Suppressor macrophage treated with lipopolysaccharide for 4 hours (primary cell): ENCODE results near the gene MT1A.
A peak's percentile ranks its signal among the peaks of the same experiment; 100 is the strongest.
"Not testable (repeated sequence)": the region's sequence is repeated elsewhere in the genome, so short reads cannot be mapped to it uniquely, and the experiment has no call there.

Experiments
- DNase-seq: peaks from one replicate; pipeline ENCODE4 v3.0.0-alpha.2; 2020

Gene MT1A

GRCh38 chr16:56610609-56611111 lies 27.8 kb upstream of the MT1A start:
- DNase-seq: no peak

GRCh38 chr16:56611281-56611833 lies 27.1 kb upstream of the MT1A start:
- DNase-seq: peak; percentile 71

DNA sequence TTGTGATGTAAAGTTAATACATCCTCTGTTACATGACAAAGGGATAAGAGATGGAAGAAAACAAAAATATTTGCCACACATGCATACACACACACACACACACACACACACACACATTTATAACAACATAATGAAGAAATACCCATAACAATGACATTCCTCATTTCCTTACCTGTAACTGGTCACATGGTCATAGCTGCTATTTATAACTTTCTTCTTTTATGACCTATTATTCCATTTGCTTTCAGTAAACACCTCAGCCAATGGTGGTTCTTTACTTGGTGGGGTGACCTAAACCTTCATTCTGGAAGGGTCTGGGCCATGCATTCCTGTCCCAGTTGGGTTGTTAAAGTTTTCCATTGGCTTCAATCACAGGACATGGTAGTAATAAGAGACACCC lies 24.8 kb upstream of the MT1A start:
- no peak for DNase-seq

- DNase-seq: no peak
Observed at GRCh38 chr16:56614549-56614991, 23.9 kb upstream of the MT1A start.

GRCh38 chr16:56615353-56615752 lies 23.1 kb upstream of the MT1A start:
- no peak for DNase-seq

DNA sequence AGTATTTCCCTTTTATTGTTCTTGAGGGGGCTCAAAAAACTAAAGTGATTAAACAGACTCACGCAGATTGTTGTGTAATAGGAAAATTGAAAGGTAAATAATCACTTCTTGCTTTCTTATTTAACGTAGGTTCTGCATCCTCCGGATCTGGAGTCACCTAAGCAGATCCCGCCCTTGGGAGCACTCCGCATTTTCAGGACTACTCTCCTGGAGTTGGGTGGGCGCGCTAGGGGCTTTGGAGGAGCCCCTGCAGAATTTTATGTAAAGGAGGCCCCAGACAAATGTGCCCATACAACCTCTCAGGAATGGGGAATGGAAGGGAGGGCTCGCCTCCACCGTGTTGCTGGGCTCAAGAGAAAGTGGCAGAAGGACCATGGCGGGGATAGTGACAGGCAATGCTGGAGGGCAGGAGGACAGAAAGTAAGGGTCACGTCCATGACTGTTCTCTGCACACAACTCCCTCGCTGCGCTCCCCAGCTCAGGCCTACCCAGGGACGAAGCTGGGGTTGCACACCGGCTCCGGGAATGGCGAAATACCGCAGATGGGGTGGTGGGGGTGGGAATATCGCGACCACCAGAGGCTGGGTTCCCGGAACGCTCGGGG lies 21.8 kb upstream of the MT1A start:
- no peak for DNase-seq

DNA sequence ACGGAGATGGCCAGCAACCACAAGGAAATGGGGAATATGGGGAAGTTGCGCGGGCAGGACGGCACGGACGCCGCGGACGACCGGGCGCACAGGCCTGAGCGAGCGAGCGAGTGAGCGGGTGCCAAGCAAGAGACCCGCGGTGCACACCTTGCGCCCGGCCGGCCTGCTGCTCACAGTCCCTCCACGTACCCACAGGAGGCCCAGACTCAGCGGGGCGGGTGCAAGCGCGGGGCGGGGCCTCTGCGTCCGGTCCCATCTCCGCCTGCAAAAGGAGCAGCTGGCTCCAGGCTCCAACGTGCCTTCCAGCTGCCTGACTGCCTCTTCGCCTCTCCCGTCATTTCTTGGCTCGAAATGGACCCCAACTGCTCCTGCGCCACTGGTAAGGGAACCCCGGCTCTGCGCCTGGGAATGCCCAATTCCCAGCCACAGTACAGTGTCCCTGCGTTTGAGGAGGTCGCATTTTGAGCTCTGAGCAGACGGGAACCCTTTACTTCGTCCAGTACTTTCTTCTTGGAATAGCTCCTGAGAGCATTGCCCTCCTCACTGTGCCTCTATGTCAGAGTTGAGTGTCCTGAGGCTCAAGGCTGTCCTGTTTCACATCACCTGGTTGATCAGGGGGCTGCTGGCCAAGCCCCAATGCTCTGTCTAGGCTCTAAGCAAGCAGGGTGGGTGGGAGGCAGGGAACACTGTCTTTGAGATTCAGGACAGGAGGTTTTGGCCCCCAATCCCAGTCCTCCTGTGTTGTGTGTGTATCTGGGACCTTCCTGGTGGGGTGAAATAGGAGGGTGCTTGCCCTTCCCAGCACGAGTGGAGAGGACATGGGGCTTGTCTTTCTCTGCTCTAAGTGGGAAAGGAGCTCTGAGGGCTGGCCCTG lies 21.0 kb upstream of the MT1A start:
- DNase-seq: peak; percentile 39

- no peak for DNase-seq
Observed at GRCh38 chr16:56618138-56618537, 20.3 kb upstream of the MT1A start.

GRCh38 chr16:56620339-56620897 lies 18.0 kb upstream of the MT1A start:
- DNase-seq: no peak

DNA sequence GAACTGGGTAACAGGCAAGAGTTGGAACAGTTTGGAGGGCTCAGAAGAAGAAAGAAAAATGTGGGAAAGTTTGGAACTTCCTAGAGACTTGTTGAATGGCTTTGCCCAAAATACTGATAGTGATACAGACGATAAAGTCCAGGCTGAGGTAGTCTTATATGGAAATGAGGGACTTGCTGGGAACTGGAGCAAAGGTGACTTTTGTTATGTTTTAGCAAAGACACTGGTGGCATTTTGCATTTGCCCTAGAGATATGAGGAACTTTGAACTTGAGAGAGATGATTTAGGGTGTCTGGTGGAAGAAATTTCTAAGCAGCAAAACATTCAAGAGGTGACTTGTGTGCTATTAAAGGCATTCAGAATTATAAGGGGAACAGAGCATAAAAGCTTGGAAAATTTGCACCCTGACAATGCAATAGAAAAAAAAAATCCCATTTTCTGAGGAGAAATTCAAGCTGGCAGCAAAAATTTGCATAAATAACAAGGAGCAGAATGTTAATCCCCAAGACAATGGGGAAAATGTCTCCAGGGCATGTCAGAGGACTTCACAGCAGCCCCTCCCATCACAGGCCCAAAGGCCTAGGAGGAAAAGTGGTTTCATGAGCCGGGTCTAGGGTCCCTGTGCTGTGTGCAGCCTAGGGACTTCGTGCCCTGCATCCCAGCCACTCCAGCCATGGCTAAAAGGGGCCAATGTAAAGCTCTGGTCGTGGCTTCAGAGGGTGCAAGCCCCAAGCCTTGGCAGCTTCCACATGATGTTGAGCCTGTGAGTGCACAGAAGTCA lies 16.6 kb upstream of the MT1A start:
- not testable (repeated sequence) for DNase-seq

- DNase-seq: not testable (repeated sequence)
Observed at GRCh38 chr16:56623184-56623583, 15.3 kb upstream of the MT1A start.

DNA sequence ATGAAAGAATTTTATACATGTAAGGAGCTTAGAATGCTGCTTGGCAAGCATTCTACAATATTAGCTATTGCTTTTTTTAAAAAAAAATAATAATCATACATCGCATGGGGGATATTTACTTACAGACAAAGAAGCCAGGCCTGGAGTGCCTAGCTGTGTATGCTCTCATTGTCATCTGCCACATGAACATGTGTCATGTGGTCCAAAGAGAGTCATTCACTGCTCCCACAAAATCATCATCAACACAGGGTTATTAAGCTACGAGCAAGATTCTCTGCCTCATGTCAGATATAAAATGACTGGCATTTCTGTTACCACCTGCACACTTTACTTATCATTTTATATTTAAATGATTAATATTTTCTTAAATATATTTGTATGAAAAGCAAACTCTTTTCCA lies 14.8 kb upstream of the MT1A start:
- no peak for DNase-seq

- peak; percentile 87 for DNase-seq
Observed at GRCh38 chr16:56625140-56625942, 13.1 kb upstream of the MT1A start, which contains the start of gene MT1E. MT1E (plus strand) TSS chr16:56625781; CDS start chr16:56625852, 71 bp downstream.

DNA sequence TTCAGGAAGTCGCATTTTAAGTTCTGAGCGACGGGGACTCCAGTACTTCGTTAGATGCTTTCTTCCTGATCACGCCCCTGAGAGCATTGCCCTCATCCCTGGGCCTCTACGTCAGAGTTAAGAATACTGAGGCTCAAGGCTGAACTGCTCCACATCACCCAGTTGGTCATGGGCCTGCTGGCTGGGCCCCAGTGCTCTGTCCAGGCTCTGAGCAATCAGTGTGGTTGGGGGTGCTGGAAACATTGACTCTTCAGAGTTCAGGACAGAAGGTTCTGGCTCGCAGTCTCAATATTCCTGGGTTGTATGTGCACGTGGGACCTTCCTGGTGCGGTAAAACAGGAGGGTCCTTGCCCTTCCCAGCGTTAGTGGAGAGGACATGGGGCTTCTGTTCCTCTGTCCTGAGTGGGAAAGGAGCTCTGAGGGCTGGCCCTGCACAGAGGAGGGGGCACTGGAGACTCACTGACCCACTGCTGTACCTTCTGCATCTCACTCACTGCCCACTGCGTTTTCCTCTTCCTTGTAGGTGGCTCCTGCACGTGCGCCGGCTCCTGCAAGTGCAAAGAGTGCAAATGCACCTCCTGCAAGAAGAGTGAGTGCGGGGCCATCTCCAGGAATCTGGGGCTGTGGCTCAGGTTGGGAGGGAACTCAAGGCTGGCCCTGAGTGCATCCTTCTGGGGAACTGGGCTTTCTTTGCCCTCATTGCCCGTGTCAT lies 12.4 kb upstream of the MT1A start:
- peak; percentile 57 for DNase-seq

DNA sequence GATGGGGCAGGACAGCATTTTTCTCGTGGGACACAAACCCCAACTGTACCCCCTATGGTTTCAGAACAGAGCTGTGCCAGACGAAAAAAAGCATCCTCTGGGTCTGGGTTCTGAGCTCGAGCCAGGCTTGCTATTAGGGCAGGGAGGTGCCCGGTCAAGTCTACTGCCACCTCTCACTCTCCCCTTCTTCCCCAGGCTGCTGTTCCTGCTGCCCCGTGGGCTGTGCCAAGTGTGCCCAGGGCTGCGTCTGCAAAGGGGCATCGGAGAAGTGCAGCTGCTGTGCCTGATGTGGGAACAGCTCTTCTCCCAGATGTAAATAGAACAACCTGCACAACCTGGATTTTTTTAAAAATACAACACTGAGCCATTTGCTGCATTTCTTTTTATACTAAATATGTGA lies 11.8 kb upstream of the MT1A start:
- DNase-seq: no peak

- no peak for DNase-seq
Observed at GRCh38 chr16:56628486-56629350, 9.7 kb upstream of the MT1A start.

- no peak for DNase-seq
Observed at GRCh38 chr16:56629531-56629930, 8.9 kb upstream of the MT1A start.

DNA sequence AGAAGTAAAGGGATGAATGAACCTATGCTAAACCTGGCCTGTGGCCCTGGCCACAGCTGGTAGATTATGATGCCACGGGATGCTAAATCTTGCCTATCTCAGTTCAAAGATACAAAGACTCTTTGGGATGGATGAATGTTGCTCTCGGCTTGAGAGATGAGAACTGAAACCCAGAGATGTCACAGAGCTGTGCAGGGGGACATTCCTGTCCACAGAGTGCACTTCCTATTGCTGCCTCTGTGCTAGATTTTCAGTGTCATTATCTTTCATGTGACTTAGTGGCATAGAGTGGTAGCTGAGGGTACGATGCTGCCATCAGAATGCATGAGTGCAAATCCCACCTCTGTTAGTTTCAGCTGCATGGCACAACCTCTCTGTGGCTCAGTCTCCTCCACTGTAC lies 8.3 kb upstream of the MT1A start:
- DNase-seq: peak; percentile 61

- DNase-seq: no peak
Observed at GRCh38 chr16:56631197-56631596, 7.3 kb upstream of the MT1A start.

- DNase-seq: no peak
Observed at GRCh38 chr16:56631832-56632155, 6.7 kb upstream of the MT1A start.
